ENCODE measurements around the gene SUCLG2.

- TF ChIP-seq CTCF (IDR thresholded peaks at IDR 0.05; ENCODE audit: low read depth, low read length, poor library complexity, severe bottlenecking): no peak
- no peak for TF ChIP-seq EZH2phosphoT487 (IDR thresholded peaks at IDR 0.05; ENCODE audit: borderline replicate concordance, low read length)
These were observed 252.5 kb downstream of the SUCLG2 start for GRCh38 chr3:67401921-67402320.

All from DOHH2 (cell line).